ENCODE measurements around the gene ATP2C2. TPM values are rescaled to one million over a fixed set of nuclear protein-coding genes. Genes with fewer than 3 reads are reported as not detected.

The ATP2C2 gene
- total RNA-seq, 1 experiment from 2014 or later = 4.0 TPM

DNA sequence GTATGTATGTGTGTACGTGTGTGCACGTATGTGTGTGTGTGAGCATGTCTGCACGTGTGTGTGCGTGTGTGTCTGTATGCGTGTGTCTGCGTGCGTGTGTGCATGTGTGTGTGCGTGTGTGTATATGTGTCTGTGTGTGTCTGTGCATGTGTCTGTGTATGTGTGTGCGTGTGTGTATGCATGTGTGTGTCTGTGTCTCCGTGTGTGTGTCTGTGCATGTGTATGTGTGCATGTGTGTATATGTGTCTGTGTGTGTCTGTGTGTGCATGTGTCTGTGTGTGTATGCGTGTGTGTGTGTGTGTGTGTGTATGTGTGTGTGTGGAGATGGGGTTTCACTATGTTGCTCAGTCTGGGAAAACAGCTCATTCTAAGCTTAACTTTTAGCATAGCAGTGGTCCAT lies 43.9 kb downstream of the ATP2C2 start:
- no peak overlapping the region for H4K5ac ChIP-seq (ENCODE audit: insufficient read length, low read depth, low read length)
- no peak overlapping the region for H2BK5ac ChIP-seq (ENCODE audit: insufficient read length, low read length)
- H3K23ac ChIP-seq (ENCODE audit: insufficient read length, low read depth, low read length) = no peak overlapping the region
- H3K9ac ChIP-seq (ENCODE audit: extremely low read depth, insufficient read length, low read length) = no peak overlapping the region
- H2BK120ac ChIP-seq (ENCODE audit: low read depth, low read length, poor library complexity, severe bottlenecking) = no peak overlapping the region
- H4K8ac ChIP-seq (replicated peaks; ENCODE audit: insufficient read length, low read depth, low read length) = no peak overlapping the region
- no peak overlapping the region for H2BK12ac ChIP-seq (ENCODE audit: insufficient read length, low read depth, low read length)
- H3K4me1 ChIP-seq (ENCODE audit: insufficient read depth, low read length) = no peaks in the 10 kb centered on the region
- no peaks in the 10 kb centered on the region for H3K9me3 ChIP-seq (ENCODE audit: control insufficient read depth, low read depth, low read length)
- no CpG with 5 or more reads among the region's 11 CpGs for WGBS (ENCODE audit: extremely low coverage, insufficient read length, low lambda C conversion rate)
- DNase-seq = no peak
- H2AFZ ChIP-seq (ENCODE audit: low read length) = no peak overlapping the region
- no peak overlapping the region for H3K56ac ChIP-seq (ENCODE audit: insufficient read length, low read depth, low read length)
- no peaks in the 10 kb centered on the region for H3K23me2 ChIP-seq (ENCODE audit: insufficient read length, low read depth, low read length, poor library complexity, severe bottlenecking)
- H3K4ac ChIP-seq (ENCODE audit: low read depth, low read length) = no peak overlapping the region
- no peaks in the 10 kb centered on the region for H4K20me1 ChIP-seq (ENCODE audit: control insufficient read depth, insufficient read depth, insufficient read length)
- Mint-ChIP-seq H3K4me3 (no peak overlapping the region), H3K27me3 (ENCODE audit: low read depth) (peaks cover 10% of the 10 kb centered on the region), H3K27ac (peak overlapping the region in 1 of 3 experiments; percentile 5; a peak in 2 of 7 replicates), H3K9me3 (no peaks in the 10 kb centered on the region; a peak in 1 of 5 replicates), H3K36me3 (ENCODE audit: insufficient read depth in 1 of 3, low read depth in 3 of 3) (no peaks in the 10 kb centered on the region), H3K4me1 (peaks cover 3 to 9% of the 10 kb centered on the region in 2 experiments; a peak in 3 of 4 replicates)
- H3K27ac ChIP-seq (ENCODE audit: insufficient read length, low read depth, low read length) = no peak overlapping the region
- no peak overlapping the region for H3K18ac ChIP-seq (ENCODE audit: insufficient read length, low read depth, low read length)
- no peak overlapping the region for H2BK15ac ChIP-seq (ENCODE audit: low read depth, low read length)
- no peaks in the 10 kb centered on the region for H3K79me2 ChIP-seq (ENCODE audit: insufficient read depth, low read length)
- H4K91ac ChIP-seq (ENCODE audit: insufficient read length, low read depth, low read length) = no peak overlapping the region
- no peak overlapping the region for H3T11ph ChIP-seq (ENCODE audit: low read length)
- no peaks in the 10 kb centered on the region for H3K27me3 ChIP-seq (ENCODE audit: insufficient read depth, low read length)
- H3K79me1 ChIP-seq (ENCODE audit: insufficient read depth, low read depth, low read length, poor library complexity, severe bottlenecking) = no peaks in the 10 kb centered on the region
- TF ChIP-seq CTCF (conservative IDR thresholded peaks at IDR 0.05) = no peak
- H3K14ac ChIP-seq (ENCODE audit: insufficient read depth, low read length) = no peak overlapping the region
- no peak overlapping the region for H2BK20ac ChIP-seq (ENCODE audit: low read depth, low read length, poor library complexity, severe bottlenecking)
- no peak overlapping the region for H3K4me2 ChIP-seq (ENCODE audit: insufficient read depth, insufficient read length, low read length)
- no peak overlapping the region for H2AK5ac ChIP-seq (ENCODE audit: insufficient read length, low read length)

All from H9 (cell line).